Large intestine (tissue), 3 donors: ENCODE measurements around the gene PLXDC2. TPM values are rescaled to one million over a fixed set of nuclear protein-coding genes. Genes with fewer than 3 reads are reported as not detected.

Experiments
- DNase-seq, 2 donors: peaks; one replicate each; pipeline versions ENCODE4 v3.0.0 to v3.0.0-alpha.2; 2013
- H3K27ac ChIP-seq: one replicate; pipeline ENCODE4 v1.5.1; 2013; ENCODE audit warnings: low read length
- H3K27me3 ChIP-seq: 2 replicates; pipeline ENCODE4 v1.6.1; 2013; ENCODE audit warnings: low read length; ENCODE audit not compliant: control insufficient read depth, insufficient read depth
- H3K36me3 ChIP-seq: 2 replicates; pipeline ENCODE4 v1.6.1; 2013; ENCODE audit warnings: low read length; ENCODE audit not compliant: control insufficient read depth, insufficient read depth
- H3K4me1 ChIP-seq: one replicate; pipeline ENCODE4 v1.6.1; 2013; ENCODE audit warnings: low read length; ENCODE audit not compliant: control insufficient read depth, insufficient read depth
- H3K4me3 ChIP-seq: one replicate; pipeline ENCODE4 v1.5.1; 2013; ENCODE audit warnings: low read length
- H3K9me3 ChIP-seq: one replicate; pipeline ENCODE4 v1.6.1; 2013; ENCODE audit warnings: mild to moderate bottlenecking, low read depth, low read length, moderate library complexity; ENCODE audit not compliant: control insufficient read depth
- WGBS: methylation state at CpG from one replicate; pipeline ENCODE4 v1.1.5; 2013; ENCODE audit warnings: low lambda C conversion rate; ENCODE audit not compliant: insufficient coverage; 5-methylcytosine and 5-hydroxymethylcytosine counted together
- polyA plus RNA-seq: library from polyadenylated mRNA; unstranded; fragments of 120-200 nt; gene quantifications from one replicate; pipeline ENCODE4 v1.2.1, GENCODE V29; 2013

The PLXDC2 gene
- polyA plus RNA-seq, 1 donor, result 19.0 TPM

GRCh38 chr10:20303453-20304152 lies 487.4 kb downstream of the PLXDC2 start:
- Histone ChIP-seq H3K4me3 (no peak overlapping the region), H3K27ac (no peak overlapping the region), H3K36me3 (no peaks in the 10 kb centered on the region), H3K27me3 (no peaks in the 10 kb centered on the region), H3K4me1 (no peaks in the 10 kb centered on the region), H3K9me3 (no peaks in the 10 kb centered on the region)
- 31% methylated on average over 2 of the region's 2 CpGs for WGBS
- DNase-seq, result no peak

- DNase-seq, result no peak
These were observed 497.4 kb downstream of the PLXDC2 start for GRCh38 chr10:20313665-20314064.

GRCh38 chr10:20314431-20314830 lies 498.2 kb downstream of the PLXDC2 start:
- Histone ChIP-seq H3K27ac (no peak overlapping the region), H3K4me1 (no peaks in the 10 kb centered on the region), H3K36me3 (no peaks in the 10 kb centered on the region), H3K9me3 (no peaks in the 10 kb centered on the region), H3K4me3 (no peak overlapping the region), H3K27me3 (no peaks in the 10 kb centered on the region)
- DNase-seq, result no peak
- WGBS, result 75% methylated on average over 1 of the region's 3 CpGs

More at GRCh38 chr10:20313665-20314064, 497.4 kb downstream of the PLXDC2 start:
- H3K4me3 ChIP-seq, result no peak overlapping the region
- no peak overlapping the region for H3K27ac ChIP-seq
- no peaks in the 10 kb centered on the region for H3K9me3 ChIP-seq
- no peaks in the 10 kb centered on the region for H3K27me3 ChIP-seq
- H3K4me1 ChIP-seq, result no peaks in the 10 kb centered on the region
- no CpG with 5 or more reads among the region's 3 CpGs for WGBS
- no peaks in the 10 kb centered on the region for H3K36me3 ChIP-seq

GRCh38 chr10:20327954-20328353 lies 511.7 kb downstream of the PLXDC2 start:
- no peak for DNase-seq
- 60% methylated on average over 1 of the region's 3 CpGs for WGBS

GRCh38 chr10:20330246-20330645 lies 514.0 kb downstream of the PLXDC2 start:
- no CpG with 5 or more reads among the region's 1 CpG for whole genome bisulfite sequencing
- Histone ChIP-seq H3K9me3 (no peaks in the 10 kb centered on the region), H3K4me3 (no peak overlapping the region), H3K27ac (no peak overlapping the region), H3K36me3 (no peaks in the 10 kb centered on the region), H3K27me3 (no peaks in the 10 kb centered on the region), H3K4me1 (no peaks in the 10 kb centered on the region)
- DNase-seq, result no peak

More at GRCh38 chr10:20327954-20328353, 511.7 kb downstream of the PLXDC2 start:
- H3K9me3 ChIP-seq, result no peaks in the 10 kb centered on the region
- H3K4me3 ChIP-seq, result no peak overlapping the region
- no peaks in the 10 kb centered on the region for H3K27me3 ChIP-seq
- no peak overlapping the region for H3K27ac ChIP-seq
- H3K4me1 ChIP-seq, result no peaks in the 10 kb centered on the region
- no peaks in the 10 kb centered on the region for H3K36me3 ChIP-seq

GRCh38 chr10:20334559-20334958 lies 518.3 kb downstream of the PLXDC2 start:
- no CpG with 5 or more reads among the region's 3 CpGs for WGBS
- no peak overlapping the region for H3K4me3 ChIP-seq
- no peaks in the 10 kb centered on the region for H3K9me3 ChIP-seq
- no peak for DNase-seq
- no peaks in the 10 kb centered on the region for H3K4me1 ChIP-seq
- H3K36me3 ChIP-seq, result no peaks in the 10 kb centered on the region
- H3K27ac ChIP-seq, result no peak overlapping the region
- H3K27me3 ChIP-seq, result no peaks in the 10 kb centered on the region
